ENCODE measurements around the gene AMMECR1L.

AMMECR1L gene

GRCh38 chr2:127860130-127860529, 25.6 kb downstream of the AMMECR1L start:
- TF ChIP-seq CTCF (IDR thresholded peaks at IDR 0.05; ENCODE audit: control insufficient read depth, insufficient read depth, low read depth, low read length, missing control alignments) = no peak

GRCh38 chr2:127859712-127860085, 26.1 kb downstream of the AMMECR1L start:
- DNase-seq (ENCODE audit: low read depth) = no peak
- TF ChIP-seq CTCF (IDR thresholded peaks at IDR 0.05; ENCODE audit: control insufficient read depth, insufficient read depth, low read depth, low read length, missing control alignments) = no peak
- no peak overlapping the region for H3K4me3 ChIP-seq (ENCODE audit: control insufficient read depth, low read depth, low read length)

More at GRCh38 chr2:127860130-127860529, 25.6 kb downstream of the AMMECR1L start:
- no peak for DNase-seq (ENCODE audit: low read depth)
- H3K4me3 ChIP-seq (ENCODE audit: control insufficient read depth, low read depth, low read length) = no peak overlapping the region

- no peak for DNase-seq (ENCODE audit: low read depth)
- H3K4me3 ChIP-seq (ENCODE audit: control insufficient read depth, low read depth, low read length) = peak overlapping the region; percentile 73
- TF ChIP-seq CTCF (IDR thresholded peaks at IDR 0.05; ENCODE audit: control insufficient read depth, insufficient read depth, low read depth, low read length, missing control alignments) = no peak
These were observed 28.4 kb downstream of the AMMECR1L start for GRCh38 chr2:127857265-127857808.

- no peak for DNase-seq (ENCODE audit: low read depth)
- no peak overlapping the region for H3K4me3 ChIP-seq (ENCODE audit: control insufficient read depth, low read depth, low read length)
- no peak for TF ChIP-seq CTCF (IDR thresholded peaks at IDR 0.05; ENCODE audit: control insufficient read depth, insufficient read depth, low read depth, low read length, missing control alignments)
These were observed 32.1 kb downstream of the AMMECR1L start for GRCh38 chr2:127853671-127854070.

GRCh38 chr2:127852388-127852787, 33.4 kb downstream of the AMMECR1L start:
- TF ChIP-seq CTCF (IDR thresholded peaks at IDR 0.05; ENCODE audit: control insufficient read depth, insufficient read depth, low read depth, low read length, missing control alignments) = no peak
- DNase-seq (ENCODE audit: low read depth) = no peak
- no peak overlapping the region for H3K4me3 ChIP-seq (ENCODE audit: control insufficient read depth, low read depth, low read length)

GRCh38 chr2:127847931-127848330, 37.8 kb downstream of the AMMECR1L start:
- no peak for TF ChIP-seq CTCF (IDR thresholded peaks at IDR 0.05; ENCODE audit: control insufficient read depth, insufficient read depth, low read depth, low read length, missing control alignments)
- no peak for DNase-seq (ENCODE audit: low read depth)
- no peak overlapping the region for H3K4me3 ChIP-seq (ENCODE audit: control insufficient read depth, low read depth, low read length)

- H3K4me3 ChIP-seq (ENCODE audit: control insufficient read depth, low read depth, low read length) = no peak overlapping the region
- no peak for DNase-seq (ENCODE audit: low read depth)
- no peak for TF ChIP-seq CTCF (IDR thresholded peaks at IDR 0.05; ENCODE audit: control insufficient read depth, insufficient read depth, low read depth, low read length, missing control alignments)
These were observed 40.8 kb downstream of the AMMECR1L start for GRCh38 chr2:127844973-127845372.
